HCT116 (cell line): Measurements from ENCODE around the gene C3orf22.

Experiments
- POLR2A ChIP-seq: IDR thresholded peaks from 2 replicates; pipeline ENCODE4 v1.7.0; 2011; ENCODE audit warnings: borderline replicate concordance; ENCODE audit not compliant: insufficient read depth, insufficient read length; ENCODE audit errors: extremely low read depth
- POLR2AphosphoS5 ChIP-seq: IDR thresholded peaks from 2 replicates; pipeline ENCODE4 v1.6.1; 2011; ENCODE audit warnings: mild to moderate bottlenecking, low read depth, low read length, moderate library complexity

- TF ChIP-seq POLR2AphosphoS5 (no peak), POLR2A (no peak)
Measured at GRCh38 chr3:126508564-126508964, 50.2 kb downstream of the C3orf22 start.
